DND-41 (cell line): ENCODE data around the gene GPR6.

Experiments used
- ATAC-seq: fragments of 200-7000 bp; cut with Tn5 transposase; 3 replicates; pipeline ENCODE4 v1.9.1; 2021; ENCODE audit warnings: low read depth; ENCODE audit not compliant: insufficient read depth
- DNase-seq: peaks from one replicate; pipeline ENCODE4 v3.0.0-alpha.2; 2020
- H2AFZ ChIP-seq: 2 replicates; pipeline ENCODE4 v1.6.0; 2012; ENCODE audit warnings: low read depth, low read length
- H3K27ac ChIP-seq: 2 replicates; pipeline ENCODE4 v1.5.1; 2012; ENCODE audit warnings: low read length, inconsistent platforms
- H3K27me3 ChIP-seq: fragments of 200-600 bp; sonication (generic); 2 replicates; pipeline ENCODE4 v1.6.0; 2012; ENCODE audit warnings: low read length, mild to moderate bottlenecking, inconsistent platforms; ENCODE audit not compliant: insufficient read depth, poor library complexity
- H3K36me3 ChIP-seq: 2 replicates; pipeline ENCODE4 v1.5.1; 2012; ENCODE audit warnings: low read length, inconsistent platforms; ENCODE audit not compliant: insufficient read depth
- H3K4me1 ChIP-seq: 2 replicates; pipeline ENCODE4 v1.5.1; 2012; ENCODE audit warnings: mild to moderate bottlenecking, low read length; ENCODE audit not compliant: insufficient read depth
- H3K4me2 ChIP-seq: 2 replicates; pipeline ENCODE4 v1.6.0; 2012; ENCODE audit warnings: mild to moderate bottlenecking, moderate library complexity, low read length, inconsistent platforms; ENCODE audit not compliant: insufficient read depth
- H3K4me3 ChIP-seq, 2 experiments: fragments of 200-600 bp in 1 of 2; shearing (Covaris generic) in 1 of 2; 2 replicates each; pipeline ENCODE4 v1.5.1; 2012 to 2016; ENCODE audit warnings: inconsistent platforms in 2 of 2, low read length in 2 of 2, mild to moderate bottlenecking in 2 of 2, low read depth in 1 of 2, moderate library complexity in 1 of 2
- H3K79me2 ChIP-seq: 2 replicates; pipeline ENCODE4 v1.6.0; 2012; ENCODE audit warnings: low read length, inconsistent platforms; ENCODE audit not compliant: insufficient read depth
- H3K9ac ChIP-seq: 2 replicates; pipeline ENCODE4 v1.6.0; 2012; ENCODE audit warnings: low read depth, mild to moderate bottlenecking, inconsistent platforms, low read length, moderate library complexity
- H3K9me3 ChIP-seq: 2 replicates; pipeline ENCODE4 v1.5.1; 2012; ENCODE audit warnings: low read length, moderate library complexity, mild to moderate bottlenecking, inconsistent platforms; ENCODE audit not compliant: insufficient read depth, severe bottlenecking
- H4K20me1 ChIP-seq: 2 replicates; pipeline ENCODE4 v1.6.0; 2012; ENCODE audit warnings: low read length; ENCODE audit not compliant: insufficient read depth
- CTCF ChIP-seq: IDR thresholded peaks from 2 replicates; pipeline ENCODE4 v1.5.1; 2012; ENCODE audit warnings: borderline replicate concordance, low read length, moderate library complexity, mild to moderate bottlenecking; ENCODE audit not compliant: poor library complexity, severe bottlenecking; ENCODE audit errors: extremely low read depth
- EZH2 ChIP-seq: IDR thresholded peaks from 3 replicates; pipeline ENCODE4 v1.6.1; 2012; ENCODE audit warnings: borderline replicate concordance, low read depth, mild to moderate bottlenecking, moderate library complexity, low read length, inconsistent platforms; ENCODE audit not compliant: severe bottlenecking

Gene GPR6

GRCh38 chr6:109978174-109979032, at the start of gene GPR6:
GPR6 (plus strand) TSS chr6:109978311; CDS start chr6:109979113, 802 bp downstream.
- ATAC-seq = peak; percentile 88
- H2AFZ ChIP-seq = no peak within 1 kb of the TSS
- no peak within 1 kb of the TSS for H3K27ac ChIP-seq
- no peaks in the 10 kb centered on the region for H3K4me1 ChIP-seq
- H3K4me3 ChIP-seq = no peak within 1 kb of the TSS
- peak; percentile 71 for DNase-seq
- H3K27me3 ChIP-seq = no peaks in the 10 kb centered on the region
- no peaks in the 10 kb centered on the region for H3K79me2 ChIP-seq
- H3K9ac ChIP-seq = no peak within 1 kb of the TSS
- 0 out of 2 replicates have a peak, but pooled peaks cover 2% of the 10 kb centered on the region for H4K20me1 ChIP-seq
- H3K4me2 ChIP-seq = no peak within 1 kb of the TSS
- no peaks in the 10 kb centered on the region for H3K36me3 ChIP-seq
- no peaks in the 10 kb centered on the region for H3K9me3 ChIP-seq
- TF ChIP-seq CTCF (no peak), EZH2 (no peak)

GRCh38 chr6:109934293-109934692, 43.8 kb upstream of the GPR6 start:
- Histone ChIP-seq H3K4me2 (no peak overlapping the region), H3K9ac (no peak overlapping the region), H3K9me3 (peaks cover 4% of the 10 kb centered on the region), H3K79me2 (no peaks in the 10 kb centered on the region), H3K4me3 (no peak overlapping the region), H3K36me3 (no peaks in the 10 kb centered on the region), H3K27ac (no peak overlapping the region), H3K27me3 (no peaks in the 10 kb centered on the region), H2AFZ (no peak overlapping the region), H3K4me1 (no peaks in the 10 kb centered on the region), H4K20me1 (no peaks in the 10 kb centered on the region)
- DNase-seq (no peak), ATAC-seq (no peak)
- TF ChIP-seq CTCF = no peak
- no peak for TF ChIP-seq EZH2

GRCh38 chr6:109939654-109940053, 38.5 kb upstream of the GPR6 start:
- no peak for TF ChIP-seq EZH2
- TF ChIP-seq CTCF = no peak
- no peaks in the 10 kb centered on the region for H3K79me2 ChIP-seq
- H3K4me2 ChIP-seq = no peak overlapping the region
- peaks cover 4% of the 10 kb centered on the region for H3K9me3 ChIP-seq
- DNase-seq (no peak), ATAC-seq (no peak)
- H2AFZ ChIP-seq = no peak overlapping the region
- no peak overlapping the region for H3K4me3 ChIP-seq
- no peaks in the 10 kb centered on the region for H3K4me1 ChIP-seq
- no peak overlapping the region for H3K9ac ChIP-seq
- no peaks in the 10 kb centered on the region for H4K20me1 ChIP-seq
- H3K27ac ChIP-seq = no peak overlapping the region
- H3K36me3 ChIP-seq = no peaks in the 10 kb centered on the region
- peaks cover 5% of the 10 kb centered on the region for H3K27me3 ChIP-seq
